Measurements from ENCODE around the gene RABGAP1L.

Gene RABGAP1L

DNA sequence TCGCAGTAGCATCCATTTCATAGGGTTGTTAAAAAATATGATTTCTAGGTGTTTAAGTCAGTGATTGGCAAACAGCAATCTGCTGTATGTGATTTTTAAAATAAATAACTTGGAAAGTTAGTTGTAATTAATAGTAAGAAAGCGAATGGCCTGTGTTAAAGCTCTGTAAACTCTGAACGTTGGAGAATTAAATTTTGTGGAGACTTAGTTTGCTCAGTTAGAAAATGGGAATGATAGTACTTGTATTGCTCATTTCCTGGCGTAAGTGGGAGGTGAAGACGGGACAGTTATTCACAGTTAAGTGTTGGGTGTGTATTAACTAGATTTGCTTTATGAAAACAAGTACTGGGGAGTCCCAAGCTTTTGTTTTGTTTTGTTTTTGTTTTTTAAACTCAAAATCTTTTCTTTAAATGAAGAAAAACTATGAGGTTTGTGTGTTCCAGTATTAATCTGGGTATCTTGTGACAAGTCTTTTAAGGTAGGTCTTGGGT lies 841.4 kb downstream of the RABGAP1L start:
- ChIA-PET POLR2A (interaction anchor here (1.0 to 3.3 kb wide), 6 partner anchors 14 to 203 kb away, joined by 4 to 58 read pairs (median 13); partner anchors contain the start of gene MRPS14), CTCF (interaction anchor here (0.5 to 1.5 kb wide), 6 partner anchors 11 to 1225 kb away, joined by 3 to 6 read pairs (median 4); no protein-coding TSS in a partner anchor)
- no peak overlapping the region; the same call in 1 of the 2 replicates for H3K27ac ChIP-seq (ENCODE audit: extremely low read depth, low read depth, low read length)
- no peaks in the 10 kb centered on the region for H3K4me1 ChIP-seq (ENCODE audit: control insufficient read depth, insufficient read depth, low read length)
- no peaks in the 10 kb centered on the region for H3K9me3 ChIP-seq (ENCODE audit: control insufficient read depth, insufficient read depth, low read depth, low read length)
- TF ChIP-seq ZNF768 (tag by site-specific recombination; IDR thresholded peaks at IDR 0.05) (peak; percentile 81), FEZF1 (tag by site-specific recombination; IDR thresholded peaks at IDR 0.05) (peak; percentile 43; the same call in 1 of the 2 replicates), ZNF426 (tag by site-specific recombination; IDR thresholded peaks at IDR 0.05) (no peak)
- peak overlapping the region; percentile 88 for H3K4me3 ChIP-seq (ENCODE audit: low read depth, low read length)
- H3K36me3 ChIP-seq (ENCODE audit: control insufficient read depth in 2 of 2, insufficient read depth in 1 of 2, low read length in 2 of 2) = peaks cover 0 to 24% of the 10 kb centered on the region in 2 experiments; a peak in 1 of 3 replicates

DNA sequence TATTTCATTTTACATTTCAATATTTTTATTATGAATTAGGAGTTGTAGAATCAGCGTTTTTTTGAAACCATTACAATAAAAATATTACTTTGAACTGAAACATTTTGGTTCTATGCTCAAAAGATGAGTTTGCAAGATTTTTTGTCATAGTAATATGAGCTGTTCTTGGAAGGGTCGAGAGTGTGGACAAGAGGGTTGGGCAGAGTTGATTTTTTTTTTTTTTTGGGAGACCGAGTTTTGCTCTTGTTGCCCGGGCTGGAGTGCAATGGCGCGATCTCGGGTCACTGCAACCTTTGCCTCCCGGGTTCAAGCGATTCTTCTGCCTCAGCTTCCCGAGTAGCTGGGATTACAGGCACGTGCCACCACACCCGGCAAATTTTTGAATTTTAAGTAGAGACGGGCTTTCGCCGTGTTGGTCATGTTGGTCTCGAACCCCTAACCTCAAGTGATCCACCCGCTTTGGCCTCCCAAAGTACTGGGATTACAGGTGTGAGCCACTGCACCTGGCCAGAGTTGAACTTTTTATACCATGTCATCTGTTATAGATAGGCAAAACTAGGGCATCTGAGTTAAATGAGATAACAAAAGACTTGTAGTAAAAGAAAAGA lies 843.7 kb downstream of the RABGAP1L start:
- CTCF ChIA-PET = interaction anchor here (1.0 kb wide), 1 partner anchor 149 kb away, joined by 4 read pairs; no protein-coding TSS in a partner anchor
- H3K36me3 ChIP-seq (ENCODE audit: control insufficient read depth in 2 of 2, insufficient read depth in 1 of 2, low read length in 2 of 2) = peaks cover 7 to 36% of the 10 kb centered on the region in 2 experiments
- no peak overlapping the region for H3K4me3 ChIP-seq (ENCODE audit: low read depth, low read length)

More for the DNA sequence above, 843.7 kb downstream of the RABGAP1L start:
- no peaks in the 10 kb centered on the region for H3K9me3 ChIP-seq (ENCODE audit: control insufficient read depth, insufficient read depth, low read depth, low read length)
- H3K4me1 ChIP-seq (ENCODE audit: control insufficient read depth, insufficient read depth, low read length) = no peaks in the 10 kb centered on the region
- POLR2A ChIA-PET = interaction anchor here (2.9 kb wide), 1 partner anchor 20 kb away, joined by 10 read pairs; the partner anchor contains the start of gene MRPS14
- H3K27ac ChIP-seq (ENCODE audit: extremely low read depth, low read depth, low read length) = no peak overlapping the region
- TF ChIP-seq ZBTB8A (tag by site-specific recombination; IDR thresholded peaks at IDR 0.05) (no peak), ZNF16 (tag by site-specific recombination; IDR thresholded peaks at IDR 0.05; ENCODE audit: low read depth) (no peak), ZNF433 (tag by site-specific recombination; IDR thresholded peaks at IDR 0.05; ENCODE audit: low read depth) (no peak), ZNF140 (tag by site-specific recombination; IDR thresholded peaks at IDR 0.05) (no peak), ZNF292 (tag by site-specific recombination; IDR thresholded peaks at IDR 0.05; ENCODE audit: borderline replicate concordance, low read depth) (no peak), ZNF248 (tag by site-specific recombination; IDR thresholded peaks at IDR 0.05) (no peak), ZNF391 (tag by site-specific recombination; IDR thresholded peaks at IDR 0.05; ENCODE audit: borderline replicate concordance, low read depth) (no peak), ZNF624 (tag by site-specific recombination; IDR thresholded peaks at IDR 0.05) (no peak), YY2 (tag by site-specific recombination; IDR thresholded peaks at IDR 0.05) (no peak), ZNF184 (tag by site-specific recombination; IDR thresholded peaks at IDR 0.05) (no peak), ZNF114 (tag by site-specific recombination; IDR thresholded peaks at IDR 0.05) (no peak), ZNF221 (tag by site-specific recombination; IDR thresholded peaks at IDR 0.05; ENCODE audit: borderline replicate concordance) (no peak), ZIC2 (tag by site-specific recombination; IDR thresholded peaks at IDR 0.05) (no peak), ZFHX2 (tag by site-specific recombination; conservative IDR thresholded peaks at IDR 0.05) (no peak), ZNF544 (tag by site-specific recombination; IDR thresholded peaks at IDR 0.05) (no peak), ZNF596 (tag by site-specific recombination; IDR thresholded peaks at IDR 0.05) (no peak), ZNF311 (tag by site-specific recombination; IDR thresholded peaks at IDR 0.05; ENCODE audit: borderline replicate concordance) (no peak)
- TF ChIP-seq, protein P1, sequence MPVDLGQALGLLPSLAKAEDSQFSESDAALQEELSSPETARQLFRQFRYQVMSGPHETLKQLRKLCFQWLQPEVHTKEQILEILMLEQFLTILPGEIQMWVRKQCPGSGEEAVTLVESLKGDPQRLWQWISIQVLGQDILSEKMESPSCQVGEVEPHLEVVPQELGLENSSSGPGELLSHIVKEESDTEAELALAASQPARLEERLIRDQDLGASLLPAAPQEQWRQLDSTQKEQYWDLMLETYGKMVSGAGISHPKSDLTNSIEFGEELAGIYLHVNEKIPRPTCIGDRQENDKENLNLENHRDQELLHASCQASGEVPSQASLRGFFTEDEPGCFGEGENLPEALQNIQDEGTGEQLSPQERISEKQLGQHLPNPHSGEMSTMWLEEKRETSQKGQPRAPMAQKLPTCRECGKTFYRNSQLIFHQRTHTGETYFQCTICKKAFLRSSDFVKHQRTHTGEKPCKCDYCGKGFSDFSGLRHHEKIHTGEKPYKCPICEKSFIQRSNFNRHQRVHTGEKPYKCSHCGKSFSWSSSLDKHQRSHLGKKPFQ (tag by site-specific recombination; IDR thresholded peaks at IDR 0.05) = no peak
- TF ChIP-seq, protein P2, sequence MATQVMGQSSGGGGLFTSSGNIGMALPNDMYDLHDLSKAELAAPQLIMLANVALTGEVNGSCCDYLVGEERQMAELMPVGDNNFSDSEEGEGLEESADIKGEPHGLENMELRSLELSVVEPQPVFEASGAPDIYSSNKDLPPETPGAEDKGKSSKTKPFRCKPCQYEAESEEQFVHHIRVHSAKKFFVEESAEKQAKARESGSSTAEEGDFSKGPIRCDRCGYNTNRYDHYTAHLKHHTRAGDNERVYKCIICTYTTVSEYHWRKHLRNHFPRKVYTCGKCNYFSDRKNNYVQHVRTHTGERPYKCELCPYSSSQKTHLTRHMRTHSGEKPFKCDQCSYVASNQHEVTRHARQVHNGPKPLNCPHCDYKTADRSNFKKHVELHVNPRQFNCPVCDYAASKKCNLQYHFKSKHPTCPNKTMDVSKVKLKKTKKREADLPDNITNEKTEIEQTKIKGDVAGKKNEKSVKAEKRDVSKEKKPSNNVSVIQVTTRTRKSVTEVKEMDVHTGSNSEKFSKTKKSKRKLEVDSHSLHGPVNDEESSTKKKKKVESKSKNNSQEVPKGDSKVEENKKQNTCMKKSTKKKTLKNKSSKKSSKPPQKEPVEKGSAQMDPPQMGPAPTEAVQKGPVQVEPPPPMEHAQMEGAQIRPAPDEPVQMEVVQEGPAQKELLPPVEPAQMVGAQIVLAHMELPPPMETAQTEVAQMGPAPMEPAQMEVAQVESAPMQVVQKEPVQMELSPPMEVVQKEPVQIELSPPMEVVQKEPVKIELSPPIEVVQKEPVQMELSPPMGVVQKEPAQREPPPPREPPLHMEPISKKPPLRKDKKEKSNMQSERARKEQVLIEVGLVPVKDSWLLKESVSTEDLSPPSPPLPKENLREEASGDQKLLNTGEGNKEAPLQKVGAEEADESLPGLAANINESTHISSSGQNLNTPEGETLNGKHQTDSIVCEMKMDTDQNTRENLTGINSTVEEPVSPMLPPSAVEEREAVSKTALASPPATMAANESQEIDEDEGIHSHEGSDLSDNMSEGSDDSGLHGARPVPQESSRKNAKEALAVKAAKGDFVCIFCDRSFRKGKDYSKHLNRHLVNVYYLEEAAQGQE (tag by site-specific recombination; IDR thresholded peaks at IDR 0.05) = no peak
- TF ChIP-seq, protein P3, sequence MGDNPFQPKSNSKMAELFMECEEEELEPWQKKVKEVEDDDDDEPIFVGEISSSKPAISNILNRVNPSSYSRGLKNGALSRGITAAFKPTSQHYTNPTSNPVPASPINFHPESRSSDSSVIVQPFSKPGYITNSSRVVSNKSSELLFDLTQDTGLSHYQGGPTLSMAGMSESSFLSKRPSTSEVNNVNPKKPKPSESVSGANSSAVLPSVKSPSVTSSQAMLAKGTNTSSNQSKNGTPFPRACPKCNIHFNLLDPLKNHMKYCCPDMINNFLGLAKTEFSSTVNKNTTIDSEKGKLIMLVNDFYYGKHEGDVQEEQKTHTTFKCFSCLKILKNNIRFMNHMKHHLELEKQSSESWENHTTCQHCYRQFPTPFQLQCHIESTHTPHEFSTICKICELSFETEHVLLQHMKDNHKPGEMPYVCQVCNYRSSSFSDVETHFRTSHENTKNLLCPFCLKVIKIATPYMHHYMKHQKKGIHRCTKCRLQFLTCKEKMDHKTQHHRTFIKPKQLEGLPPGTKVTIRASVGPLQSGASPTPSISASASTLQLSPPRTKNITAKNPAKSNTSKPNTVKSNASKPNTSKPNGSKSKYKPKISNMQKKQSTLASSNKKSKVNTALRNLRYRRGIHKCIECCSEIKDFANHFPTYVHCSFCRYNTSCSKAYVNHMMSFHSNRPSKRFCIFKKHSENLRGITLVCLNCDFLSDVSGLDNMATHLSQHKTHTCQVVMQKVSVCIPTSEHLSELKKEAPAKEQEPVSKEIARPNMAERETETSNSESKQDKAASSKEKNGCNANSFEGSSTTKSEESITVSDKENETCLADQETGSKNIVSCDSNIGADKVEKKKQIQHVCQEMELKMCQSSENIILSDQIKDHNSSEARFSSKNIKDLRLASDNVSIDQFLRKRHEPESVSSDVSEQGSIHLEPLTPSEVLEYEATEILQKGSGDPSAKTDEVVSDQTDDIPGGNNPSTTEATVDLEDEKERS (tag by site-specific recombination; IDR thresholded peaks at IDR 0.05) = no peak

Data from HEK293 (cell line).